IPS-NIHi7 (cell line): ENCODE data around the gene GJA3.

ENCODE experiments used
- DNase-seq: peaks from one replicate; pipeline ENCODE4 v3.0.0; 2012; ENCODE audit warnings: mixed read lengths; ENCODE audit errors: extremely low spot score

The GJA3 gene

DNA sequence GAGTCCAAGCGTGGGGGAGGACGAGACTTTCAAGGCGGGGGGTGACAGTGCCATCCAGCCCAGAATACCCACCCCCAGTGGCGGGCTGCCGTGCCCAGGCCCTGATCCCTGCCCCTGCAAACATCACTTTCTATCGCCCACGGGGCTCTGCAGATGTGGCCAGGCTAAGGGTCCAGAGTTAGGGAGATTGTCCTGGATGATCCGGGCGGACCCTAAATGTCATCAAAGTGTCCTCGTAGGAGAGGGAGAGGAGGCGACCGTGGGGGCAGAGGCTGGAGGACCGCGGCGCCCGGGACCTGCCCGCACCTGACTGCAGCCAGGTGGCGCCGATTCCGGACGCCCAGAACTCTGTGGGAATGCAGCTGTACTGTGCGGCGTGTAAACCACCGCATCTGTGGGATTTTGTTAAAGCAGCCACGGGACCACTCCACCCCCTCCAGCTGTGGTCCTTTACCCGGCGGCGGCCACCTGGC, 32.4 kb downstream of the GJA3 start:
- no peak for DNase-seq

GRCh38 chr13:20127562-20128458, 33.0 kb downstream of the GJA3 start:
- DNase-seq = peak; percentile 70

DNA sequence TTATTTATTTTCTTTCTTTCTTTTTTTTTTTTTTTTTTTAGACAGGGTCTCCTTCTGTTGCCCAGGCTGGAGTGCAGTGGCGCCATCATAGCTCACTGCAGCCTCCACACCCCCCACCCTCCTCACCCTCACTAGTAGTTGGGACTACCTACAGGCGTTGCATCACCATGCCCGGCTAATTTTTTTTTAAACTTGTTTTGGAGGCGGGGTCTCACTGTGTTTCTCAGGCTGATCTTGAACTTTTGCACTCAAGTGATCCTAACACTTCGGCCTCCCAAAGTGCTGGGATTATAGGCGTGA, 33.6 kb downstream of the GJA3 start:
- DNase-seq = no peak

- DNase-seq = no peak
Measured at GRCh38 chr13:20126541-20127261, 34.2 kb downstream of the GJA3 start.

DNA sequence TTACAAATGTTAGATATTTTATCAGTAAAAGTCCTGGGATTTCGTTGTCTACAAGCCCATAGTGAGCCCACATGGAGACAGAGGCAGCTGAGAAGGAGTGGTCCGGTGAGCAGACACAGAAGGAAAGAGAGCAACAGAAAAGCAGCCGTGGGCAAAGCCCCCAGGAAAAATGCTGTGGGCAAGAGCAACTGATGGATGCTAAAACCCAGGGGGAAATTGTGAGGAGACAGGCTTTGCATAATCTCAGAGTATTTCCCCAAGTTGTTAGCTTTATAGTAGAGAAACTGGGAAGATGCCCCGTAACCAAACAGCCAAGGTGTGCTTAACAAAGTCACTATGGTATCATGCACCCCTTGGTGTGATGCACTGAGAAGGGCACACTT, 35.1 kb downstream of the GJA3 start:
- DNase-seq = no peak

DNA sequence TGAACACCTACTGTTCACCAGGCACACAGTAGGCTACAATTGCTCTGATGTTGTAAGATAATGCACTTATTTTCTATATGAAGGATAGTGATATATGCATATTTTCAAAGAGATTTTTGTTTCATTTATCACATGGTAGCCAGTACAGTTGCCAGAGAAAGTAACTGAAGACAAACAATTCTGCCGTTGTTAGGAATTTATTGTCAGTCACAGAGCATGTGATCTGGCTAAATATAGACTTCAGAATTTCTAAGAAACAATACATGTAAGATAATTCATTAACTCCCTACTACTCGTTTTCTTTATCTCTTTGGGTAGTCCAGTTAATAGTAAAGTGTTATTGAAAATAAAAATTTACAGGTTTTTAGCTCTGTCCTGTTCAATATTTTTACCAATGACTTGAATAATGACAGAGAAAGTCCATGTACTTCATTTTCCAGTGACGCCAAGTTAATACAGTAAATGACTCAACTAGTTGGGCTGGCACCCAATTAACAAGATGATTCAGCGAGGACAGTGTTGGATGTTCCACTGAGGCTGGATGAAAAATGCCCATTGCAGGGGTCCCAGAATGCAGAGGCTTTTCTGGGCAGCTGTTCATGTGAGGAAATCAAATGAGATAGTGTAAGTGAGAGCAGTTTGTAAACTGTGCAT, 35.6 kb downstream of the GJA3 start:
- DNase-seq = no peak

- DNase-seq = no peak
Measured at GRCh38 chr13:20124303-20124702, 36.5 kb downstream of the GJA3 start.

GRCh38 chr13:20121159-20121525, 39.7 kb downstream of the GJA3 start:
- DNase-seq = no peak

- DNase-seq = no peak
Measured at GRCh38 chr13:20119960-20120359, 40.9 kb downstream of the GJA3 start.

DNA sequence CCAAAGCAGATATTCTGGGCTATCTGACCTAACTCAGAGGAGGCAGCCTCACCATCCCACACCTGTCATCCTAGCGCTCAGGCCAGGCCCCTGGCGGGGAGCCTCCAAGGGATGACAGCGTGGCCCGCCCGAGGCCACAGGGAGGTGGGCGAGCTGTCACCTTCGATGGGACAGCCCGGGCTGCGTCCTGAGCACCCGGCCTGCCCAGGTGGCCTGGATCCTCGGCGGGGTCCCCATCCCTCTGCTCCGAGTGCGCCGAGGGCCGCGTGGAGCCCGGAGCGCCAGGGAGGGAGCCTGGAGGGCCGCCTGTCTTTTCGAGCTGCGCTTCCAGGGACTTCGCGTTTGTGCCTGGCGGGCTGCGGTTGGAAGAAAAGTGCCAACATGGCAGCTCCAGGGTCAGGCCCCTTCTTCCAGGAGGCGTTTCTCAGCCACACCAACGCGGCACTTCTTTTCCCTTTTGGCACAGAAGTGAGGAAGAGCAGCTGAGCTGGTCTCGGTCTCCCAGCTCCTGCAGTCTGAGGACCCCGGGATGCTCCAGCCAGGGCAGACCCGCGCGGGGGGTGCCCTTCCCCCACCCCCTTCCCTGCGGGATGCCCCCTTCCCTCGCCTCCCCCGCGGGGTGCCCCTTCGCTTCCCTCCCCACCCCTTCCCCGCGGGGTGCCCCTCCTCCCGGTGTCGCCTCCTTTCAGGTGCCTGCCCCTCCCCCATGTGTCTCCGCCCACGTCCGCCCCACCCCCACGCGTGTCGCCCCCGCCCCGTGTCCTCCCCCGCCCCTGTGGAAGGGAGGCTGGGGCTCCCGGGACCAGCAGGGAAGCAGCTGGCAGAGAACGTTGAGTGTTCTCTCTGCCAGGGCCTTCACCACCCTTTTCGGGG, 42.3 kb downstream of the GJA3 start:
- DNase-seq = peak; percentile 49

- no peak for DNase-seq
Measured at GRCh38 chr13:20116213-20116612, 44.6 kb downstream of the GJA3 start.

- DNase-seq = no peak
Measured at GRCh38 chr13:20114066-20114610, 46.7 kb downstream of the GJA3 start.

DNA sequence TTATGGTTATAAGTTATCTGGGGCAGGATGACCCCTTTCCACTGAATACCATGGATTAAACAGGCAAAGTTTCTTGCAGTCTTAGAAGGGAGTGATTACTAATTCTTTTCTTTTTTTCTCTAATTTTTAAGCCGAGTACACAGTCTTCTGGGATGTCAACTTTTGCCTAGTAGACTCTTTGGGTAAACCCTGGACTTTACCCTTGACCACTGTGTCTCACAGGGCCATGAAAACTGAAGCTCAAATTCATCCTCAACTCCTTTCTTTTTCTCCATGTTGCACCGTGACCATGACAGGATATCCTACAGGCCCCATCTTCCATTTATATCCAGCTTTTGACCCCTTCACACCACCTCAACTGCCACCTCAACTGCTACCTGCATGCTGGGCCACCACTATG, 51.8 kb downstream of the GJA3 start:
- DNase-seq = no peak

GRCh38 chr13:20106742-20107141, 54.1 kb downstream of the GJA3 start:
- DNase-seq = no peak

- DNase-seq = no peak
Measured at GRCh38 chr13:20105161-20105689, 55.6 kb downstream of the GJA3 start.

GRCh38 chr13:20102525-20103180, 58.2 kb downstream of the GJA3 start:
- DNase-seq = no peak

DNA sequence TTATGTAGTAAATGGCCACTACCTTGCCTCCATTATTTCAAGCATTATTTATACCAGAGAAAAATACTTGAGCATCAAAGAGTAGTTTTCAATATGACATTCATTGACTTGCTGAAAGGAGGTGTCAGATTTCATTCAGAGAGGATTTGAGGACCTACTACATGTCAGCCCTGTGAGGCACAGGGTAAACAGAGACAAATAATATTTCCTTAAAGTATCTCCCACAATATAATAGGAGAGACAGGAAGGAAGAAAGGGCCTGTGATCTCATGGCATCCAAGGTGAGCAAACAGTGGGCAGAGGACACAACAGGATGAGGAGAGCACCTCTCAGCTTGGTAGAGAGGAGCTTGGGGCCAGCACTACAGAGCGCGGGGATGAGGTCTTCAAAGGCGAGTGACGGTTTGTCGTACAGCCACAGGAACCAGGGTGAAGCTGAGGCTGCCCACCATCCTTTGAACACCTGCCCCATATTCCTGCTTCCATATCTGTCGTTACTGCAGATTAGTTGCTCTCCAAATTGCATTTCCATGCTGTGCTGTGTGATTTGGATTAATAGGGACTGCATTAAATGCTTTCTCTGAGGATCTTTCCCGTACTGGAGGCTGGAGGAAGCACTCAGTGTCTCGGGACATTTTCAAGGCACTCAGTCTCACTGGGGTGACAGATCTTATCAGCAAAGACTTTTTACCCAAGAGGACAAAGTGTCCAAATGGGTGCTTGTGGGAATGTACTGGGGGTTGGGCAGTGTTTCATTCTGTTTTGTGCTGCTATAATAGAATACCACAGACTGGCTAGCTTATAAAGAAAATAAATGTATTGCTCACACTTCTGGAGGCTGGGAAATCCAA, 59.2 kb downstream of the GJA3 start:
- DNase-seq = no peak

DNA sequence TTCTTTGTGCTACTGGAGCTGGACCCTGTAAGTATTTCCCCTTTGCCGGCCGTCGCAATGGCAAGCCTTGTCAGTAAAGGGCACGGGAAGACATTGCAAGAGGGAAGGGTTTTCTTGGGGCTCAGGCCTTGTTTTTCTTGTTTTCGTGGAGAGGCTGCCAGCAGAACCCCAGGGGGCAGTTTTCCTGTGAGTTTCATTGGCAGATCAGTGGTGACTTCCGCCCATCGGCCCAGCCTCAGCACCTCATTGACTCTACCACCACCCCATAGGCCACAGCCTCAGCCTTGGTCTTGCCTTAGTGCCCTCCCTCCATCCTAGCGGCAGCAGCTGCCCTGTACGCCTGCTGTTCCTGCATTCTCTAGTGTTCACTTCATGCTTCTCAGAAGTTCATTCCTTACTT, 61.5 kb downstream of the GJA3 start:
- peak; percentile 66 for DNase-seq

DNA sequence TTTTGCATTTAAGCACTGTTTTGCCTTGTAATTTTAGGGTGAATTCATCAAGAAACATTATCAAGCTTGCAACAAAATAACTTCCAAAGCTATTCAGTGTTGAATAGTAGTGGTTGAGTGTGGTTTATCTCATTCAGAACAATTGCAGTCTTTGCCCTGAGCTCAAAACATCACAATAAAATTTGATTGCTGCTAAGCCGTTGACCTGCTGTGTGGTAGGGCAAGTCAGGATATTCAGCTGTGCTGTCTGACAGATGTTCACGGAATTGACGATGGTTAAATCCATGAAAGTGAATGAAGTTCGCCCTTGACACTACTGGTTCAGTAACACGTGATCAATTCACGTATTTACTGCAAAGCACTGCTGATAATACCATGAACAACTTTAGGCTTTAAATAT, 66.9 kb downstream of the GJA3 start:
- DNase-seq = no peak

DNA sequence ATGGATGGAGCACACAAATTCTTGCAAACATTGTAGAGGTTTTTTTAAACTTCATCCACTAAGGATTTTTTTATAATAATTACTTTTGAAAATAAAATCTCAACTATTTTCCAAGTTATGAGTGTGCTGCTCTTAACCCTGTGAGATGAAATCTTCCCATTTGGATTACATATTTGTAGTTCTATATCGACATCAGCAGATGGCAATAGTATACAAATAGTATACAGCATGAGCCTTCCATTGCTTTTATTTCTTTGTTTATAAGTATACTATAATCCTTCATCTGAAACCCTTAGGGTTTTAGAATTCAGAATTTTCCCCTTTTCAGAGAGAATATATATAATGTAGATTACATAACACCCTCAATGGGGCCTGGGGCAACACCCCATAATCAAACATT, 70.5 kb downstream of the GJA3 start:
- no peak for DNase-seq
